ENCODE results near the gene CCDC127.

CCDC127 gene

GRCh38 chr5:158807-159447 lies 59.0 kb downstream of the CCDC127 start:
- peaks cover 80% of the 10 kb centered on the region for H3K36me3 ChIP-seq (ENCODE audit: insufficient read depth, insufficient read length, low read length)
- no peak overlapping the region for H3K9ac ChIP-seq (ENCODE audit: insufficient read length, low read depth)
- H3K9me3 ChIP-seq (ENCODE audit: insufficient read depth, low read length): no peaks in the 10 kb centered on the region; the same call in 1 of the 2 replicates
- H3K4me3 ChIP-seq (ENCODE audit: insufficient read length, low read depth): no peak overlapping the region
- no peaks in the 10 kb centered on the region for H3K27me3 ChIP-seq (ENCODE audit: insufficient read depth, insufficient read length)
- TF ChIP-seq YY1 (IDR thresholded peaks at IDR 0.05; ENCODE audit: insufficient read depth, insufficient read length): no peak
- TF ChIP-seq SUZ12 (IDR thresholded peaks at IDR 0.05; ENCODE audit: extremely low read depth, insufficient read depth, insufficient read length): no peak
- TF ChIP-seq ZNF274 (IDR thresholded peaks at IDR 0.05; ENCODE audit: low read depth, low read length): no peak
- no peaks in the 10 kb centered on the region for H3K4me1 ChIP-seq (ENCODE audit: insufficient read depth, insufficient read length)
- DNase-seq (ENCODE audit: low read depth, low spot score): no peak

GRCh38 chr5:157801-158200 lies 60.2 kb downstream of the CCDC127 start:
- Histone ChIP-seq H3K9me3 (ENCODE audit: insufficient read depth, low read length) (no peaks in the 10 kb centered on the region), H3K4me1 (ENCODE audit: insufficient read depth, insufficient read length) (no peaks in the 10 kb centered on the region), H3K27me3 (ENCODE audit: insufficient read depth, insufficient read length) (no peaks in the 10 kb centered on the region), H3K4me3 (ENCODE audit: insufficient read length, low read depth) (no peak overlapping the region), H3K9ac (ENCODE audit: insufficient read length, low read depth) (no peak overlapping the region), H3K36me3 (ENCODE audit: insufficient read depth, insufficient read length, low read length) (peaks cover 81% of the 10 kb centered on the region)
- TF ChIP-seq ZNF274 (IDR thresholded peaks at IDR 0.05; ENCODE audit: low read depth, low read length): no peak
- TF ChIP-seq YY1 (IDR thresholded peaks at IDR 0.05; ENCODE audit: insufficient read depth, insufficient read length): no peak
- no peak for TF ChIP-seq SUZ12 (IDR thresholded peaks at IDR 0.05; ENCODE audit: extremely low read depth, insufficient read depth, insufficient read length)
- no peak for DNase-seq (ENCODE audit: low read depth, low spot score)

GRCh38 chr5:157126-157715 lies 60.7 kb downstream of the CCDC127 start:
- H3K27me3 ChIP-seq (ENCODE audit: insufficient read depth, insufficient read length): no peaks in the 10 kb centered on the region
- H3K9me3 ChIP-seq (ENCODE audit: insufficient read depth, low read length): no peaks in the 10 kb centered on the region
- H3K9ac ChIP-seq (ENCODE audit: insufficient read length, low read depth): no peak overlapping the region
- no peak for DNase-seq (ENCODE audit: low read depth, low spot score)
- no peaks in the 10 kb centered on the region for H3K4me1 ChIP-seq (ENCODE audit: insufficient read depth, insufficient read length)
- H3K36me3 ChIP-seq (ENCODE audit: insufficient read depth, insufficient read length, low read length): peaks cover 78% of the 10 kb centered on the region
- TF ChIP-seq SUZ12 (IDR thresholded peaks at IDR 0.05; ENCODE audit: extremely low read depth, insufficient read depth, insufficient read length): no peak
- no peak for TF ChIP-seq ZNF274 (IDR thresholded peaks at IDR 0.05; ENCODE audit: low read depth, low read length)
- TF ChIP-seq YY1 (IDR thresholded peaks at IDR 0.05; ENCODE audit: insufficient read depth, insufficient read length): no peak
- no peak overlapping the region for H3K4me3 ChIP-seq (ENCODE audit: insufficient read length, low read depth)

- no peak overlapping the region for H3K4me3 ChIP-seq (ENCODE audit: insufficient read length, low read depth)
Observed at GRCh38 chr5:156411-157072, 61.4 kb downstream of the CCDC127 start.

GRCh38 chr5:155651-156410 lies 62.1 kb downstream of the CCDC127 start:
- no peak for DNase-seq (ENCODE audit: low read depth, low spot score)
- TF ChIP-seq YY1 (IDR thresholded peaks at IDR 0.05; ENCODE audit: insufficient read depth, insufficient read length): no peak
- no peak for TF ChIP-seq ZNF274 (IDR thresholded peaks at IDR 0.05; ENCODE audit: low read depth, low read length)
- TF ChIP-seq SUZ12 (IDR thresholded peaks at IDR 0.05; ENCODE audit: extremely low read depth, insufficient read depth, insufficient read length): no peak
- Histone ChIP-seq H3K27me3 (ENCODE audit: insufficient read depth, insufficient read length) (no peaks in the 10 kb centered on the region), H3K36me3 (ENCODE audit: insufficient read depth, insufficient read length, low read length) (peaks cover 76% of the 10 kb centered on the region), H3K4me1 (ENCODE audit: insufficient read depth, insufficient read length) (no peaks in the 10 kb centered on the region), H3K9ac (ENCODE audit: insufficient read length, low read depth) (no peak overlapping the region), H3K9me3 (ENCODE audit: insufficient read depth, low read length) (no peaks in the 10 kb centered on the region), H3K4me3 (ENCODE audit: insufficient read length, low read depth) (no peak overlapping the region)

More at GRCh38 chr5:156411-157072, 61.4 kb downstream of the CCDC127 start:
- DNase-seq (ENCODE audit: low read depth, low spot score): no peak
- Histone ChIP-seq H3K4me1 (ENCODE audit: insufficient read depth, insufficient read length) (no peaks in the 10 kb centered on the region), H3K9ac (ENCODE audit: insufficient read length, low read depth) (no peak overlapping the region), H3K27me3 (ENCODE audit: insufficient read depth, insufficient read length) (no peaks in the 10 kb centered on the region), H3K36me3 (ENCODE audit: insufficient read depth, insufficient read length, low read length) (peaks cover 77% of the 10 kb centered on the region), H3K9me3 (ENCODE audit: insufficient read depth, low read length) (no peaks in the 10 kb centered on the region)
- no peak for TF ChIP-seq SUZ12 (IDR thresholded peaks at IDR 0.05; ENCODE audit: extremely low read depth, insufficient read depth, insufficient read length)
- no peak for TF ChIP-seq ZNF274 (IDR thresholded peaks at IDR 0.05; ENCODE audit: low read depth, low read length)

- Histone ChIP-seq H3K36me3 (ENCODE audit: insufficient read depth, insufficient read length, low read length) (peaks cover 73% of the 10 kb centered on the region), H3K4me1 (ENCODE audit: insufficient read depth, insufficient read length) (no peaks in the 10 kb centered on the region), H3K9ac (ENCODE audit: insufficient read length, low read depth) (no peak overlapping the region), H3K4me3 (ENCODE audit: insufficient read length, low read depth) (no peak overlapping the region), H3K27me3 (ENCODE audit: insufficient read depth, insufficient read length) (no peaks in the 10 kb centered on the region), H3K9me3 (ENCODE audit: insufficient read depth, low read length) (no peaks in the 10 kb centered on the region)
- TF ChIP-seq SUZ12 (IDR thresholded peaks at IDR 0.05; ENCODE audit: extremely low read depth, insufficient read depth, insufficient read length) (no peak), ZNF274 (IDR thresholded peaks at IDR 0.05; ENCODE audit: low read depth, low read length) (no peak), YY1 (IDR thresholded peaks at IDR 0.05; ENCODE audit: insufficient read depth, insufficient read length) (no peak)
- no peak for DNase-seq (ENCODE audit: low read depth, low spot score)
Observed at GRCh38 chr5:154826-155225, 63.1 kb downstream of the CCDC127 start.

GRCh38 chr5:154236-154635 lies 63.7 kb downstream of the CCDC127 start:
- no peaks in the 10 kb centered on the region for H3K9me3 ChIP-seq (ENCODE audit: insufficient read depth, low read length)
- H3K36me3 ChIP-seq (ENCODE audit: insufficient read depth, insufficient read length, low read length): peaks cover 68% of the 10 kb centered on the region
- H3K4me3 ChIP-seq (ENCODE audit: insufficient read length, low read depth): no peak overlapping the region
- TF ChIP-seq YY1 (IDR thresholded peaks at IDR 0.05; ENCODE audit: insufficient read depth, insufficient read length): no peak
- no peak for TF ChIP-seq SUZ12 (IDR thresholded peaks at IDR 0.05; ENCODE audit: extremely low read depth, insufficient read depth, insufficient read length)
- TF ChIP-seq ZNF274 (IDR thresholded peaks at IDR 0.05; ENCODE audit: low read depth, low read length): no peak
- no peaks in the 10 kb centered on the region for H3K27me3 ChIP-seq (ENCODE audit: insufficient read depth, insufficient read length)
- H3K9ac ChIP-seq (ENCODE audit: insufficient read length, low read depth): no peak overlapping the region
- no peak for DNase-seq (ENCODE audit: low read depth, low spot score)
- no peaks in the 10 kb centered on the region for H3K4me1 ChIP-seq (ENCODE audit: insufficient read depth, insufficient read length)
